ENCODE results near the gene AP2A1. TPM values are rescaled to one million over a fixed set of nuclear protein-coding genes. Genes with fewer than 3 reads are reported as not detected.

The AP2A1 gene
- total RNA-seq, 1 donor from 2014 or later: 63.9 TPM

DNA sequence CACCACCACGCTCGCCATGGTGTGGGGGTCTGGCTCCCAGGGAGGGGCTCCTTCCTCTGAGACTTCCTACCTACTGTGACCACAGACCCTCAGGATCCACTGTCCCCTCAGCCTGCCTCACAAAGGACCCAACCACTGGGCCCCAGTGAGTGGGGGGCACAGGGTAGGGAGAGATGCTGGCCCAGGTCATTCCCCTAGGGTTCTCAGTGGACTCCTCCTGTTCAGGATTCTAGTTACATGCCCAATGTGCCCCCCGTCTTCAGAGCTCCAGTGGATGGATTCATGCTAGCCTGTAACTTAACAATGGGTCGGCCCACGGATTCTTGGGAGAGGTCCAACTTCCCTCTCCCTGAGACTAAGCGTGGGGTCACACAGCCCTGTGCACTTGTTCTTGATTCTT lies 3.6 kb upstream of the AP2A1 start, which contains the start of gene TSKS:
Gene TSKS (minus strand): TSS at position 77 of the 400 bp plus-strand sequence. CDS start 59 bp downstream, at position 18.
- no peak for DNase-seq (ENCODE audit: low spot score)
- intact Hi-C loops (cut with DNase I): no loop called here

DNA sequence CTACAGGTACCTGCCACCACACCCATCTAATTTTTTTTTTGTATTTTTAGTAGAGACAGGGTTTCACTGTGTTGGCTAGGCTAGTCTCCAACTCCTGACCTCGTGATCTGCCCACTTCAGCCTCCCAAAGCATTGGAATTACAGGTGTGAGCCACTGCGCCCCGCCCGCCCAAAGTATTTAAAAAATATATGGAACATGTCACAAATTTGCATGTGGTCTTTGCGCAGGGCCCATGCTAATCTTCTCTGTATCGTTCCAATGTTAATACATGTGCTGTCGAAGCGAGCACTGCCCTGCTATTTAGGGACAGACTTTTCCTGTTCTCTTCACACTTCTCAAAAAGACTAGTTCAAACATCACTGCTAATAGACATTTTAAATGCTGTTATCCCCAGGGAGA lies 2.5 kb upstream of the AP2A1 start:
- DNase-seq (ENCODE audit: low spot score): no peak
- intact Hi-C loops (cut with DNase I): no loop called here

DNA sequence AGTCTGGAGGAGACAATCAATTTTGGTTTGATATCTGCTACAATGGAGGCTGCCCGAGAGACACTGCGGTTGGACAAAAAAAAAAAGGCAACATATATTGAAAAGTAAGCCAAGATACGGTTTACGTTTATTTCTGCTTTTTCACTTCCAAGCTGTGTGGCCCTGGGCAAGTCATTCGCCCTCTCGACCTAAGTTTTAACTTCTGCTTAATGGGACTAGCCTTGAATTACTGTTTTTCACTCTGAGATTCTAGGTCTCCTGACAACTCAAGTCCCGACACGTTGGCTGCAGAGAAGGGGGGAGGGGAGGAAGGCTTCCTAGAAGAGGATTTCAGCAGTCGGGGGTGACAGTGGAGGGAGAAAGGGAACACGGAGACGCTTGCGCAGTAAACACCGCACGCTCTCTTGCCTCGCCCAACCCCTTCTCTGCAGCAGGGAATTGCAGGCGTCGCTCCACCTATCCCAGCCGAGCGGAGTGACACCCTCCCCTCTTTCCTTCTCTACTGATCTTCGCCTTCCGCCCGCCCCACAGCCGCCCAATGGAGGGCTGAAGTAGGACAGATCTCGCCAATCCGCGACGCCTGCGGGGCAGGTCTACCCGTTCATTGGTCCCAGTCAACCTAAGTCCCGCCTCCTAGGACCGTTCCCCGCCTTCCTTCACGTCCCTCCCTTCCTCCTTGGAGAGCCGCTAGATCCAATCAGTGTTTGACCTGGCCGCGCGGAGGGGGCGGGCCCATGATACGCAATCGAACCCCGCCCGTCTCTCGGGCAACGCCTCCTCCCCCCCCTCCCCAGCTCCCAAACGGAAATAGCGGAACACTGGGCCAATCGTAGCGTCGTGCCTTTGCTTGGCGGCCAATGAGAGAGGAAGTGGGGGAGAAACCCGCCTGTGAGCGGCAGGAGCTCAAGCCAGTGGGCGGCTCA lies 533 bp upstream of the AP2A1 start:
- intact Hi-C loops (cut with DNase I): loop anchor here (5.0 kb wide), 2 partner anchors 46 to 111 kb away; partner anchors contain the start of genes AKT1S1, FUZ and TBC1D17
- DNase-seq (ENCODE audit: low spot score): peak; percentile 100

DNA sequence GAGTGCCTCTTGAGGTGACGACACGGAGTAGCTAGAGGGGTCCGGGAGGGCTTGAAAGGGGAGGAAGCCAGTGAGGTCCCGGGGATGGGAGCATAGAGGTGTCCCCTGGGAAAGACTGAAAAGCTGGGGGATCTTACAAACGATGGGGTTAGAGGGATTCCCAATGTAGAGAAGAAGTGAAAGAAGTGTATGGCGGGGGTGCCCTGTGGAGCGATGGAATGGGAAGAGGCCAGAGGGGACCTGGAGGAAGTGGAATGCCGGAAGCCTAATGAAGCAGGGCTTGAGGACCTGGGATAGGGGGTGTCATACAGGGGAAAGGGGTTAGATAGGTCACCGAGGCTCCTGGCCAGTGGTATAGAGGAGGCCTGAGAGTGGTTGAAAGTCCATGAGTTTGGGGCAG lies 580 bp downstream of the AP2A1 start:
- intact Hi-C loops (cut with DNase I): loop anchor here (5.0 kb wide), 2 partner anchors 45 to 110 kb away; partner anchors contain the start of genes AKT1S1, FUZ and TBC1D17
- DNase-seq (ENCODE audit: low spot score): no peak

DNA sequence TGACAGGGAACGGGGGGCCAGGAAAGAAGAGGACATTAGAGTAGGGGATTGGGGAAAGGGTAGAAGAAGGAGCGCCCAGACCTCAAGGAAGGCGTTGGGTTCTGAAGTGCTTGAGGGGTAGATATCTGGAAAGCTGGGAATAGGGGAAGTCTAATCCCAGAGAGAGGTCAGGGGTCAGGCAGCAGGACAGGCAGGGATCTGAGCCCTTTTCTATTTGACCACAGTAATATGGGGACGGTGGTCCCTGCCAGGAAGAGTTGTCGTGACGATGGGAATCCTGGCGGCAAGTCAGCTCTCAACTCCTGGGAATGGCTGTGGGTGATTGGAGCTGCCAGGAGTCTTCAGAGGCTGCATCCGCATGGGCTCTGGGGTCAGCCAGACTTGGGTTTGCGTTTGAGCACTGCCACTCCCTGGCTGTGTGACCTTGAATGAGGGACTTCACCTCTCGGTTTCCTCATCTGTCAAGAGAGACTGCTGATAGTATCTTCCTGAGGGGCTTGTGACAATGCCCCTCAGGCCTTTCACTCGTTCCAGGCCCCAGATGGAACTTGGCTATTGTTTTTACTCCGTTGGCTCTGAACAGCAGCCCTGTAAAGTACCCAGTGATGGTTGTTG lies 1.3 kb downstream of the AP2A1 start:
- intact Hi-C loops (cut with DNase I): loop anchor here (5.0 kb wide), 2 partner anchors 44 to 109 kb away; partner anchors contain the start of genes AKT1S1, FUZ and TBC1D17

DNA sequence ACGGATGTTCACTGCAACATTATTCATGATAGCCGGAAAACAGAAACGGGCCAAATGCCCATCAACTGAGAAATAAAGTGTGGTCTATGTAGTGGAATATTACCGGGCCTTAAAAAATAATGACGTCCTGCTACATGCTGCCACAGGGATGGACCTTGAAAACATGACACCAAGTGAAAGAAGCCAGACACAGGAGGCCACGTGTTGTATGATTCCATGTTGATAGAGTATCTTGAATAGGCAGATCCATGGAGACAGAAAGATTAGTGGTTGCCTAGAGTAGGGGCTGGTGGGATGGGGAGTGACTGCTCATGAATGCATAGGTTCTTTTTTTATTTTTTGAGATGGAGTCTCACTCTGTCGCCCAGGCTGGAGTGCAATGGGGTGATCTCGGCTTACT lies 3.7 kb downstream of the AP2A1 start:
- intact Hi-C loops (cut with DNase I): no loop called here
- DNase-seq (ENCODE audit: low spot score): no peak

More for the DNA sequence above, 1.3 kb downstream of the AP2A1 start:
- no peak for DNase-seq (ENCODE audit: low spot score)

DNA sequence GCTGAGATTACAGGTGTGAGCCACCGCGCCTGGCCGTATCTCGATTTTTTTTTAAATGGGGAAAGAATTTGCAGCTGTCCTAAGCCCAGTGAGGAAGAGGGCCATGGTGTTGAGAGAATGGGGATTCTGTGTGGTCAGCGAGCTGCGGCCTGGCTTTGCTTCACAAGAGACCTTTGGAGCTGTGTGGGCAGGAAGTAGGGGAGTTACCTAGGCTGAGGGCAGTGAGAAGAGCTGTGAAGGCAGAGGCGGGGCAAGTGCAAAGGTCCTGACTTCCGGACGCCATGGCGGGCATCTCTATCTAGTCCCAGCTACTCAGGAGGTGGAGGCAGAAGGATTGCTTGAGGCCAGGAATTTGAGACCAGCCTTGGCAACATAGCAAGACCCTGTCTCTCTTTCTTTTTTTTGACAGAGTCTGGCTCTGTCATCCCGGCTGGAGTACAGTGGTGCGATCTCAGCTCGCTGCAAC lies 4.9 kb downstream of the AP2A1 start:
- no peak for DNase-seq (ENCODE audit: low spot score)
- intact Hi-C loops (cut with DNase I): no loop called here

DNA sequence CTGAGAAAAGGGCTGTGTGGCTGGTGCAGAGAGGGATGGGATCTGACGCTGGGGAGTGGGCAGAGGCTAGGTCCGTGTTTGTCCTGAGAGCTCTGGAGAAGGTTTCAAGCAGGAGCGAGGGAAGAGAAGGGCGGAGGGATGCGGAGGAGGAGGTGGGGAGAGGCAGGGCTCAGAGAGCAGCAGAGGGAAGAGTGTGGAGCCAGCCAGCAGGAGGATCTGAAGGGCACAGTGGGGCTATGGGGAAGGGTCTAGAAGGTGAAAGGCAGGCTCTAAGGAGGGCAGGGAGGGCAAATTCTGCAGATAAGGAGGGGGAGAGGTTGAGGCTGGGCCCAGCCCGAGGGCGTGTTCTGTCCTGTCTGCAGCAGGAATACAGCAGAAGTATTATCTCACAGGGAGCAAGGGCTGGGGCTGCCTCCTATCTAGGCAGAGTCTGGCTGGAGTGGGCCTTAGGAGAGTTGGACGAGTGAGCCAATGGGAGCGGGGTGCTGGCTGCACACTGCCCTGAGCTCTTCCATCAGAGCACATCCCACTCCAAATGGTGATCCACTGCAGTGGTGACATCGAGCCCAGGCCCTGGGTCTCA lies 6.1 kb downstream of the AP2A1 start:
- intact Hi-C loops (cut with DNase I): no loop called here
- no peak for DNase-seq (ENCODE audit: low spot score)

DNA sequence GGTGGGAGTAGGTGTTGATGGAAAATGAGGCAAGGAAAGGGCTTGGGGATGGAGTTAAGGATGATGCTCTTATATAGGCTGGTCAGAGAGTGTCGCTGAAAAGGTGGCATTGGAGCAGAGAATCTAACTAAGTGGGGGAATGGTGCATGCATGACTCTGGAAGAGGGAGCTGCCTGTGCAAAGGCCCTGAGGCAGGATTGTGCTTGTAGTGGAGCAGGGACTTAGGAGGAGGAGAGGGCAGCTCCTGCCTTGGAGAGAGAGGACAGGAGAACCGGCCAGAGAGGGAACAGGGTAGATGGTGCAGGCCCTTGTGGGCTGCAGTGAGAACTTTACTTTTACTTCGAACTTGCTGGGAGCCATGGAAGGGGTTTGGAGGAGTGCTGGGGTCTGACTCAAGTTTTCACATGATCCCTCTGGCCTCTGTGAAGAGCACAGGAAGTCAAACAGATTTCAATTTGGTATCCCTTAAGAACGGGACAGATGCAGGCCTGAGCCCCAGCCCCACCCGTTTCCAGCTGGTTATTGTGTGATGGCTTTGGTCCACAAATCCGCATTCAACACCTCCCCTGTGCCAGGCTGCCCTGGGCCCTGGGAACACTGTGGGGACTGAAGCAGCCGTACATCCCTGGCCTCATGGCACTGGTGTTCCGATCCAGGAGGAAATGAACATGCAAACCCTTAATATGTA lies 7.0 kb downstream of the AP2A1 start:
- intact Hi-C loops (cut with DNase I): no loop called here
- DNase-seq (ENCODE audit: low spot score): no peak

DNA sequence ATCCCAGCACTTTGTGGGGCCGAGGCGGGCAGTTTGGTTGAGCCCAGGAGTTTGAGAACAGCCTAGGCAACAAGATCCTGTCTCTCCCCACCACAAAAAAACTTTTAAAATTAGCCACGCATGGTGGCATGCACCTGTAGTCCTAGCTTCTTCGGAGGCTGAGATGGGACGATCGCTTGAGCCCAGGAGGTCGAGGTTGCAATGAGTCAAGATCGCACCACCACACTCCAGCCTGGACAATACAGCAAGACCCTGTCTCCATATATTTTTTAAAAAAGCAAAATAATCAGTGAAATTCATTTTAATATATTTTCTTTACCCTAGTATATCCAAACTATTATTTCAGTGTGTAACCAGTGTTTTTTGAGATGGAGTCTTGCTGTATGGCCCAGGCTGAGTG lies 8.2 kb downstream of the AP2A1 start:
- no peak for DNase-seq (ENCODE audit: low spot score)
- intact Hi-C loops (cut with DNase I): no loop called here

DNA sequence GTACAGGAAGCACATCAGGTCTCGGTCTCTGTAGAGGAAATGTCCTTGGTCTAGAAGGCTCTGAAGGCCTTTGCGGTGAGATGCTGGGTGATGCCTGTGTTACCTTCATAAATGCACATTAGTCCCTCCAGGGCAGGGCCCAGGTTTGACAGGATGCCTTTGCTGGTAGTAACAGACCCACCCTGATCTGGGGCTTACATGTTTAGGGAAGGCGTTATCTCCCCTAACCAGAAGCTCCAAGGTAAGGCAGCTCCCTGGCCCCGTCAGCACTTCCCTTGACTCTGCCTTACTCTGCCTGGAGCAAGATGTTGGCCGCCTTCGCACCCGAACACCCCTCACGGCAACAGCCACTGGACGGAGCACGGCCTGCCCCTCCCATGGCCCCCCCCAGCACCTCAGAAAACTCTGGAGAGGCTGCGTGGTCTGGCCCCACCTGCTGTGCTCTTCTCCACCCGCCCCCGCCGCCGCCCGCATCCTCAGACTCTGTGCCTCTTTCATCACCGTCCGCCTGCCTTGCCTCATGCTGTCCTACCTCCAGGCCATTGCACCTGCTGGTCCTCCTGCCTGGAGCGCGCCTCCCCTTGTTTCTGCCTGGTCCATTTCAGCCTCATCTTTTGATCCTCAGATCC lies 9.1 kb downstream of the AP2A1 start:
- intact Hi-C loops (cut with DNase I): no loop called here
- DNase-seq (ENCODE audit: low spot score): no peak

DNA sequence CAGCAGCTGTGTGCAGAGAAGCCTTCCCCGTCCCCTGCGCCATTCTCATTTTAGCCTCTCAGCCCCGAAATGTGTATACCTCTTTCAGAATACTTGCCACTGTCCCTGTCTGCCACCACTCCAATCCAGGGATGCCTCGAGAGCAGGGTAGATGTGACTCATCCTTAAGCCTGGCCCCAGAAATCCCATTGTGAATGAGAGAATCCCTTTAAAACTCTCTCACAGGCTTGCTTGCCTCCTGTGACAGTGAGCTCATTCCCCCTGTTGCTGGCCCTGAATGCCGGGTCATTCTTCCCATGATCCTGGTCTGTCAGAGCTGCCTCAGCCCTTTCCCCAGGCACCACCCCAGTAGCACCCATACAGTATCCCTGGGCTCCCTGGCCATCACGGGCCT lies 9.6 kb downstream of the AP2A1 start:
- intact Hi-C loops (cut with DNase I): no loop called here
- DNase-seq (ENCODE audit: low spot score): no peak

DNA sequence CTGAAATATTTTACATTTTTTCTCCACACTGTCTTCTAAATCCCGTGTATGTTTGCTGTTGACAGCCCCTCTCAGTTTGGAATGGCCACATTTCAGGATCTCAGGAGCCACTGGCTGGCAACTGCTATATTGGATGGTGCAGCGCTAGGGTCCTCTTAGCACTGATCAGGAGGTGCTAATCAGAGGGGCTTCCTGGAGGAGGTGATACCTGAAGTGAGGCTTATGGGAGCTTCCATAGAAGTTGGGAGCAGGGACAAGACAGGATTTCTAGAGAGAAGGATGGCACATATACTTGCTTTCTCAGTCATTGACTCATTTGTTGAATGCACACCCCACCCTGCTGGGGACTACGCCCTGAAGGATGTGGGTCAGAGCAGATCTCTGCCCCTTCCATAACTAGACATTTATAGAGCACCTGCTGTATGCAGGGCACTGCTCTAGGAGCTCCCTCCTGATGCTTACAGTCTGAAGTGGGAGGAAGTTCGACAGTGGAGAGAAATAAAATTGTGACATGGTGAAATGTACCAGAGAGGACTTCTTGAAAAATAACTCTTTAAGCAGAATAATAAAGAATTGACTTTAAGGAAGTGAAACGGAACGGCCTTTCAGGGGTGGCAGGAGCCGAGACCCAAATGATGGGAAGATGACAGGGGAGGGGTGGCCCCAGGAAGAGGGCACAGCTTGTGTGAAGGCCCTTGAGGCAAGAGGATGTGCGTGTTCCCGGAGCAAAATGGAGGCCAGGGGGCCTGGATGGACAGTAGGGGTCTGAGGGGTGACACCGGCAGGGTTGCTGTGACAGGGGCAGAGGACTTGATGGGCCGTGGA lies 13.1 kb downstream of the AP2A1 start:
- no peak for DNase-seq (ENCODE audit: low spot score)
- intact Hi-C loops (cut with DNase I): no loop called here

DNA sequence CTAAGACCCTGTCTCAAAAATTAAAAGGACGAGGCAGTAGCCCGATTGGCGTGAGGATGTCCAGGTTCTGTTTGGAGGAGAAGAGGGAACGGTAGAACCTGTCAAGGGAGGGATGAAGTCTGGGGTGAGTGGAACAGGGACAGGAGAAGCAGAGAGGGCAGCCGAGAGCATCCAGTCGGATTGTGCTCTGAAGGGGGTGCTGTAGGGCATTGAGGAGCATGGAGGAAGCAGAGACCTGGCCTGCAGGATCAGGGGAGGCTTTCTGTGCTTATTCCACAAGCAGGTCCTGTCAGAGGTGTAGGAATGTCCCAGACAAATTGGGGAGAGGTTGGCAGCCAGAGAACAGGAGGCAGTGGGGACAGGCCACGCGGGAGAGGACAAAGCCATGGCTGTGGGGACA lies 14.1 kb downstream of the AP2A1 start:
- intact Hi-C loops (cut with DNase I): no loop called here
- no peak for DNase-seq (ENCODE audit: low spot score)

DNA sequence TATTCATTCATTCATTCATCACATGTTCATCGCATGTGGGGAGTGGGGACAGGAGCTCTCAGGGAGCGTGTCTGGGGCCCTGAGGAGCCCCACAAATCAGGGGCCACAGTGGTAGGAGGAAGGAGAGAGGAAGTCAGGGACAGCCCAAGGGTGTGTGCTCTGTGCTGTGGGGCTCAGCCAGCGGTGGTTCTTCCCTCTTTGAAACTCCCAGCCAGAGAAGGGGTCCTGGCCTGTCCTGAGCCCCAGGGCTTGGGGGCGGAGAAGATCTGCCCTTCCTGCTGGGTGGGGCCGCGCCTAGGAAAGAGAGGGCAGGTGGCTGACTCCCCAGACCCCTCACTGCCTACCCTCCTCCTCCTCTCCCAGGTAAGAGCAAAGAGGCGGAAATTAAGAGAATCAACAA lies 14.6 kb downstream of the AP2A1 start:
- intact Hi-C loops (cut with DNase I): no loop called here
- DNase-seq (ENCODE audit: low spot score): no peak

DNA sequence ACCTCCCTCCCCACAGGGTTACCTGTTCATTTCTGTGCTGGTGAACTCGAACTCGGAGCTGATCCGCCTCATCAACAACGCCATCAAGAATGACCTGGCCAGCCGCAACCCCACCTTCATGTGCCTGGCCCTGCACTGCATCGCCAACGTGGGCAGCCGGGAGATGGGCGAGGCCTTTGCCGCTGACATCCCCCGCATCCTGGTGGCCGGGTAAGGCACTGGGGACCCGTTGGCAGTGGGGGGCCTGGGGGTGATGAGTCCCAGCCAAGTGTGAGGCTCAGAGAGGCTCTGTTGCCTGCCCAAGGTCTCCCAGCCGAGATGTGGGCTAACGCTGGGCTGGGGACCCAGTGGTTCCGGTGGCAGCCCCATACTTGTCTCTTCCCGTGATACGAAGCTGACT lies 15.7 kb downstream of the AP2A1 start:
- DNase-seq (ENCODE audit: low spot score): no peak
- intact Hi-C loops (cut with DNase I): no loop called here

DNA sequence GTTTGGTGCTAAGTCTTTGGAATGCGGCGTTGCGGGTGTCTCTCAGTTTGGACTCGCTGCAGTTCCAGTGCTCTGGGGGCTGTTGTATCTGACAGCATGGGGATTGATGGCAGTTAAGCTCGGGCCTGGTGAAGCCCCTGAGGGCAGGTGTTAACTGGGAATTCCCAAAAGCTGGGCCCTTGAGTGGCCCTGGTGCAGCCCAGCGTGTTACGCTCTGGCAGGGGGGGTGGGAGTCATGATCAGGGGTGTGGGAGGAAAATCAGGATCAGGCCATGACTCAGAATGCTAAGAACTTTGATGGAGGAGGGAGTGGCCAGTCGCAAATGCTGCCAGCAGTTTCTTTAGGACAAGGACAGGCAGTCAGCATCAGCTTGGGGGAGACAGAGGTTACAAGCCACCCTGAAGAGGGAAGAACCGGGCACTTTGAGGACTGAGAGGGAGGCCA lies 19.6 kb downstream of the AP2A1 start:
- no peak for DNase-seq (ENCODE audit: low spot score)
- intact Hi-C loops (cut with DNase I): no loop called here

DNA sequence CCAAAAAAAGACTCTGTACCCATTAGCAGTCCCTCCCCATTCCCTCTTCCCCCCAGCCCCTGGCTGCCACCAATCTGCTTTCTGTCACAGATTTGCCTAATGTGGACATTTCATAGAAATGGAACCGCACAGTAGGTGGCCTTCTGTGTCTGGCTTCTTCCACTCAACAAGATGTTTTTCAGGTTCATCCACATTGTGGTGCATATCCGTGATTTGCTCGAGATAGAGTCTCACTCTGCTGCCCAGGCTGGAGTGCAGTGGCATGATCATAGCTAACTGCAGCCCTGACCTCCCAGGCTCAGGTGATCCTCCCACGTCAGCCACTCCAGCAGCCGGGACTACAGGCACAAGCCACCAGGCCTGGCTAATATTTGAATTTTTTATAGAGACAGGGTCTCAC lies 20.9 kb downstream of the AP2A1 start:
- intact Hi-C loops (cut with DNase I): no loop called here
- no peak for DNase-seq (ENCODE audit: low spot score)

Measured in cardiac septum (tissue), 1 donor.